HepG2 (cell line): ENCODE results near the gene HBS1L. TPM values are rescaled to one million over a fixed set of nuclear protein-coding genes. Genes with fewer than 3 reads are reported as not detected.

Experiments
- MNT ChIP-seq: fragments of 450-650 bp; IDR thresholded peaks from 2 replicates; pipeline ENCODE4 v1.6.1; 2016
- NR2C2 ChIP-seq: sonication (generic); formaldehyde crosslinking; IDR thresholded peaks from 2 replicates; pipeline ENCODE4 v1.4.0; 2020; ENCODE audit warnings: missing genetic modification reagents, mild to moderate bottlenecking, moderate library complexity, borderline replicate concordance
- SNAPC2 ChIP-seq: sonication (generic); formaldehyde crosslinking; IDR thresholded peaks from 2 replicates; pipeline ENCODE4 v1.8.1; 2022; ENCODE audit warnings: mild to moderate bottlenecking, missing genetic modification reagents
- XRCC5 ChIP-seq: fragments of 200-400 bp; formaldehyde crosslinking; optimal IDR thresholded peaks from 2 replicates; pipeline ENCODE3; 2017; ENCODE audit warnings: mild to moderate bottlenecking, low read length
- ZNF318 ChIP-seq: sonication (generic); formaldehyde crosslinking; IDR thresholded peaks from 2 replicates; pipeline ENCODE4 v1.4.0; 2020; ENCODE audit warnings: mild to moderate bottlenecking, missing genetic modification reagents
- polyA plus RNA-seq, 8 experiments: library from polyadenylated mRNA; depleted of rRNA in 3 of 8; stranded (reverse) in 7 of 8; unstranded in 1 of 8; fragments of >200 nt; fragmentation: Illumina TruSeq in 4 of 8; extraction: Trizol in 4 of 8; gene quantifications; 2 replicates each; pipeline versions ENCODE4 v1.2.1 to v1.2.3, GENCODE V29; 2011 to 2016; ENCODE audit warnings: low read depth in 4 of 8, missing spikeins in 1 of 8, mixed read lengths in 1 of 8; ENCODE audit not compliant: insufficient read depth in 1 of 8
- total RNA-seq, 5 experiments: library from RNA; depleted of rRNA; stranded (reverse); fragments of >200 nt; fragmentation: Illumina TruSeq; extraction: Trizol; gene quantifications; 2 replicates each; pipeline ENCODE4 v1.2.3, GENCODE V29; 2016; ENCODE audit warnings: low read depth in 1 of 5

Gene HBS1L
- total and polyA plus RNA-seq, 2 of the 13 experiments (the other 11 are each of a cell fraction or from before 2014, with no cell fraction given), result 44.1 to 138 TPM

- TF ChIP-seq ZNF318 (no peak), SNAPC2 (CRISPR knock-in tag) (no peak), XRCC5 (no peak), NR2C2 (no peak), MNT (no peak)
Measured at GRCh38 chr6:135087803-135088202, 33.2 kb upstream of the HBS1L start (continued).
